ENCODE data around the gene SF3B3. TPM values are rescaled to one million over a fixed set of nuclear protein-coding genes. Genes with fewer than 3 reads are reported as not detected.

Gene SF3B3
- polyA plus RNA-seq, 1 of the 3 experiments (the other 2 are of a cell fraction) = 81.7 TPM

DNA sequence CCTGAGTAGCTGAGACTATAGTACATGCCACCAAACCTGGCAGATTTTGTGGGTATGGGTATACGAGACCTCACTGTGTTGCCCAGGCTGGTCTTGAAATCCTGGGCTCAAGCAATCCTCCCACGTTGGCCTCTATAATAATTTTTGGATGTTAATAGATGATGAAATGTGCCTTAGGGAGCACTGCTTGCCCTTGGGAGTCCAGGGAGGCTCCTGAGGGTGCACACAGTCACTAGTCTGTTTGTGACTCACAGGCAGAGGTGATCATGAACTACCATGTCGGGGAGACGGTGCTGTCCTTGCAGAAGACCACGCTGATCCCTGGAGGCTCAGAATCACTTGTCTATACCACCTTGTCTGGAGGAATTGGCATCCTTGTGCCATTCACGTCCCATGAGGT is 46.1 kb downstream of the SF3B3 start:
- CTCF ChIA-PET = no interaction called here
- H3K9me2 ChIP-seq = no peaks in the 10 kb centered on the region
- H3K4me3 ChIP-seq (ENCODE audit: low read depth in 2 of 2, low read length in 1 of 2) = no peak overlapping the region
- WGBS (ENCODE audit: low lambda C conversion rate) = 95% methylated on average over 6 of the region's 6 CpGs
- peaks cover 75 to 79% of the 10 kb centered on the region in 2 experiments for H3K36me3 ChIP-seq (replicated peaks in 1 of 2; ENCODE audit: control insufficient read depth in 1 of 2, insufficient read depth in 2 of 2, low read length in 1 of 2)
- DNase-seq = no peak
- peaks cover 44% of the 10 kb centered on the region for H3F3A ChIP-seq (replicated peaks; ENCODE audit: insufficient read depth)
- no peak overlapping the region for H2AFZ ChIP-seq (ENCODE audit: low read depth)
- POLR2A ChIA-PET = no interaction called here
- H3K27me3 ChIP-seq (ENCODE audit: insufficient read depth) = no peaks in the 10 kb centered on the region
- no peak overlapping the region for H3K4me2 ChIP-seq
- TF ChIP-seq, protein P1, sequence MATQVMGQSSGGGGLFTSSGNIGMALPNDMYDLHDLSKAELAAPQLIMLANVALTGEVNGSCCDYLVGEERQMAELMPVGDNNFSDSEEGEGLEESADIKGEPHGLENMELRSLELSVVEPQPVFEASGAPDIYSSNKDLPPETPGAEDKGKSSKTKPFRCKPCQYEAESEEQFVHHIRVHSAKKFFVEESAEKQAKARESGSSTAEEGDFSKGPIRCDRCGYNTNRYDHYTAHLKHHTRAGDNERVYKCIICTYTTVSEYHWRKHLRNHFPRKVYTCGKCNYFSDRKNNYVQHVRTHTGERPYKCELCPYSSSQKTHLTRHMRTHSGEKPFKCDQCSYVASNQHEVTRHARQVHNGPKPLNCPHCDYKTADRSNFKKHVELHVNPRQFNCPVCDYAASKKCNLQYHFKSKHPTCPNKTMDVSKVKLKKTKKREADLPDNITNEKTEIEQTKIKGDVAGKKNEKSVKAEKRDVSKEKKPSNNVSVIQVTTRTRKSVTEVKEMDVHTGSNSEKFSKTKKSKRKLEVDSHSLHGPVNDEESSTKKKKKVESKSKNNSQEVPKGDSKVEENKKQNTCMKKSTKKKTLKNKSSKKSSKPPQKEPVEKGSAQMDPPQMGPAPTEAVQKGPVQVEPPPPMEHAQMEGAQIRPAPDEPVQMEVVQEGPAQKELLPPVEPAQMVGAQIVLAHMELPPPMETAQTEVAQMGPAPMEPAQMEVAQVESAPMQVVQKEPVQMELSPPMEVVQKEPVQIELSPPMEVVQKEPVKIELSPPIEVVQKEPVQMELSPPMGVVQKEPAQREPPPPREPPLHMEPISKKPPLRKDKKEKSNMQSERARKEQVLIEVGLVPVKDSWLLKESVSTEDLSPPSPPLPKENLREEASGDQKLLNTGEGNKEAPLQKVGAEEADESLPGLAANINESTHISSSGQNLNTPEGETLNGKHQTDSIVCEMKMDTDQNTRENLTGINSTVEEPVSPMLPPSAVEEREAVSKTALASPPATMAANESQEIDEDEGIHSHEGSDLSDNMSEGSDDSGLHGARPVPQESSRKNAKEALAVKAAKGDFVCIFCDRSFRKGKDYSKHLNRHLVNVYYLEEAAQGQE (IDR thresholded peaks at IDR 0.05; ENCODE audit: low read depth, low read length) = no peak
- TF ChIP-seq SIN3A (IDR thresholded peaks at IDR 0.05; ENCODE audit: borderline replicate concordance, low read depth, low read length) = no peak
- no peak for TF ChIP-seq TAF1 (IDR thresholded peaks at IDR 0.05; ENCODE audit: borderline replicate concordance, low read depth, low read length)
- no peak for TF ChIP-seq NFIC (IDR thresholded peaks at IDR 0.05; ENCODE audit: borderline replicate concordance)
- TF ChIP-seq TCF12 (IDR thresholded peaks at IDR 0.05) = no peak
- no peak for TF ChIP-seq FOXM1 (IDR thresholded peaks at IDR 0.05; ENCODE audit: low read depth)
- TF ChIP-seq NRF1 (IDR thresholded peaks at IDR 0.05; ENCODE audit: low read depth, low read length) = no peak
- no peak for TF ChIP-seq SMC3 (IDR thresholded peaks at IDR 0.05; ENCODE audit: low read depth, low read length)
- TF ChIP-seq GATA2 (CRISPR knock-in tag; IDR thresholded peaks at IDR 0.05) = no peak
- no peak for TF ChIP-seq RFX5 (IDR thresholded peaks at IDR 0.05; ENCODE audit: low read length)
- TF ChIP-seq MEF2A (IDR thresholded peaks at IDR 0.05; ENCODE audit: borderline replicate concordance, low read depth) = no peak
- no peak for TF ChIP-seq POLR2AphosphoS5 (IDR thresholded peaks at IDR 0.05; ENCODE audit: low read depth, low read length)
- no peak for TF ChIP-seq FOSL2 (IDR thresholded peaks at IDR 0.05; ENCODE audit: borderline replicate concordance, low read depth)
- TF ChIP-seq FOXJ3 (CRISPR knock-in tag; IDR thresholded peaks at IDR 0.05) = no peak
- TF ChIP-seq, protein P2, sequence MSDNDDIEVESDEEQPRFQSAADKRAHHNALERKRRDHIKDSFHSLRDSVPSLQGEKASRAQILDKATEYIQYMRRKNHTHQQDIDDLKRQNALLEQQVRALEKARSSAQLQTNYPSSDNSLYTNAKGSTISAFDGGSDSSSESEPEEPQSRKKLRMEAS (IDR thresholded peaks at IDR 0.05; ENCODE audit: low read depth) = no peak
- no peak for TF ChIP-seq ELF1 (IDR thresholded peaks at IDR 0.05)
- TF ChIP-seq, protein P3, sequence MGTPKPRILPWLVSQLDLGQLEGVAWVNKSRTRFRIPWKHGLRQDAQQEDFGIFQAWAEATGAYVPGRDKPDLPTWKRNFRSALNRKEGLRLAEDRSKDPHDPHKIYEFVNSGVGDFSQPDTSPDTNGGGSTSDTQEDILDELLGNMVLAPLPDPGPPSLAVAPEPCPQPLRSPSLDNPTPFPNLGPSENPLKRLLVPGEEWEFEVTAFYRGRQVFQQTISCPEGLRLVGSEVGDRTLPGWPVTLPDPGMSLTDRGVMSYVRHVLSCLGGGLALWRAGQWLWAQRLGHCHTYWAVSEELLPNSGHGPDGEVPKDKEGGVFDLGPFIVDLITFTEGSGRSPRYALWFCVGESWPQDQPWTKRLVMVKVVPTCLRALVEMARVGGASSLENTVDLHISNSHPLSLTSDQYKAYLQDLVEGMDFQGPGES (IDR thresholded peaks at IDR 0.05; ENCODE audit: low read depth, low read length) = no peak
- TF ChIP-seq YY1 (IDR thresholded peaks at IDR 0.05; ENCODE audit: low read depth) = no peak
- TF ChIP-seq, protein P4, sequence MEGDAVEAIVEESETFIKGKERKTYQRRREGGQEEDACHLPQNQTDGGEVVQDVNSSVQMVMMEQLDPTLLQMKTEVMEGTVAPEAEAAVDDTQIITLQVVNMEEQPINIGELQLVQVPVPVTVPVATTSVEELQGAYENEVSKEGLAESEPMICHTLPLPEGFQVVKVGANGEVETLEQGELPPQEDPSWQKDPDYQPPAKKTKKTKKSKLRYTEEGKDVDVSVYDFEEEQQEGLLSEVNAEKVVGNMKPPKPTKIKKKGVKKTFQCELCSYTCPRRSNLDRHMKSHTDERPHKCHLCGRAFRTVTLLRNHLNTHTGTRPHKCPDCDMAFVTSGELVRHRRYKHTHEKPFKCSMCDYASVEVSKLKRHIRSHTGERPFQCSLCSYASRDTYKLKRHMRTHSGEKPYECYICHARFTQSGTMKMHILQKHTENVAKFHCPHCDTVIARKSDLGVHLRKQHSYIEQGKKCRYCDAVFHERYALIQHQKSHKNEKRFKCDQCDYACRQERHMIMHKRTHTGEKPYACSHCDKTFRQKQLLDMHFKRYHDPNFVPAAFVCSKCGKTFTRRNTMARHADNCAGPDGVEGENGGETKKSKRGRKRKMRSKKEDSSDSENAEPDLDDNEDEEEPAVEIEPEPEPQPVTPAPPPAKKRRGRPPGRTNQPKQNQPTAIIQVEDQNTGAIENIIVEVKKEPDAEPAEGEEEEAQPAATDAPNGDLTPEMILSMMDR (IDR thresholded peaks at IDR 0.05) = no peak
- no peak for TF ChIP-seq JUND (IDR thresholded peaks at IDR 0.05)
- H3K9ac ChIP-seq = no peak overlapping the region
- H3K79me2 ChIP-seq (ENCODE audit: insufficient read depth) = peaks cover 13% of the 10 kb centered on the region; the same call in 1 of the 2 replicates
- H3K9me3 ChIP-seq = no peaks in the 10 kb centered on the region
- H4K20me1 ChIP-seq (ENCODE audit: insufficient read depth) = peaks cover 21% of the 10 kb centered on the region
- H3K27ac ChIP-seq (ENCODE audit: low read depth in 2 of 2, low read length in 1 of 2) = no peak overlapping the region
- peaks cover 0 to 21% of the 10 kb centered on the region in 2 experiments; a peak in 2 of 4 replicates for H3K4me1 ChIP-seq (ENCODE audit: control insufficient read depth in 1 of 2, insufficient read depth in 2 of 2, low read depth in 1 of 2, low read length in 1 of 2)

Data from SK-N-SH (cell line).